Right hindlimb (tissue), 1 donor: ENCODE data around the gene FAT1.
"Not testable (repeated sequence)": the region's sequence is repeated elsewhere in the genome, so short reads cannot be mapped to it uniquely, and the experiment has no call there.

Experiments used
- DNase-seq: peaks from one replicate; pipeline ENCODE4 v3.0.0-alpha.2; 2018

FAT1 gene

DNA sequence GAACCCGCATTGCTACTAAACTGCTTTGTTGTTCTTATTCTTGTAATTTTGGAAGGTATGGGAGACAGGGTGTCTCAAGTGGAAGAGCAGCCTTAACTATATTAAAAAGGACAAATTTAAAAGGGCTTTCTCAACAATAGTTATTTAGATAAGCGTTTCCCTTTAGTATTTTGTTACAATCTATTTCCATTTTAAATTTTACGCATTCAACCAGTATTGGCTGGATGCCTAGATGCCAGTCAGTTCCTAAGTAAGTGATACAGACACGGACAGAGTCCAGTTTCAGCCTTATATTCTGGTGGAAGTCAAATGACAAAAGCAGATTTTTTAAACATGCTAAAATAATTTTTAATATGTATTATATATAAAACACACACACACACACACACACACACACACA is 28.3 kb downstream of the FAT1 start:
- DNase-seq: no peak

DNA sequence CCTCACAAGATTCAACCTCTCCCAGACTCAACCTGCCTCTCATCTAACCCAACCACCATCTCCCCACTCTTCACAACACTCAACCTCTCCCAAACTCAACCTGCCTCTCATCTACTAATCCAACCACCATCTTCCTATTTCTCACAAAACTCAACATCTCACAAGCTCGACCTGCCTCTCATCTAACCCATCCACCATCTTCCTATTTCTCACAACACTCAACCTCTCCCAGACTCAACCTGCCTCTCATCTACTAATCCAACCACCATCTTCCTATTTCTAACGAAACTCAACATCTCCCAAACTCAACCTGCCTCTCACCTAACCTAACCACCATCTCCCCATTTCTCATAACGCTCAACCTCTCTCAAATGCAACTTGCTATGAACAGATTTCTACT is 29.8 kb downstream of the FAT1 start:
- no peak for DNase-seq

DNA sequence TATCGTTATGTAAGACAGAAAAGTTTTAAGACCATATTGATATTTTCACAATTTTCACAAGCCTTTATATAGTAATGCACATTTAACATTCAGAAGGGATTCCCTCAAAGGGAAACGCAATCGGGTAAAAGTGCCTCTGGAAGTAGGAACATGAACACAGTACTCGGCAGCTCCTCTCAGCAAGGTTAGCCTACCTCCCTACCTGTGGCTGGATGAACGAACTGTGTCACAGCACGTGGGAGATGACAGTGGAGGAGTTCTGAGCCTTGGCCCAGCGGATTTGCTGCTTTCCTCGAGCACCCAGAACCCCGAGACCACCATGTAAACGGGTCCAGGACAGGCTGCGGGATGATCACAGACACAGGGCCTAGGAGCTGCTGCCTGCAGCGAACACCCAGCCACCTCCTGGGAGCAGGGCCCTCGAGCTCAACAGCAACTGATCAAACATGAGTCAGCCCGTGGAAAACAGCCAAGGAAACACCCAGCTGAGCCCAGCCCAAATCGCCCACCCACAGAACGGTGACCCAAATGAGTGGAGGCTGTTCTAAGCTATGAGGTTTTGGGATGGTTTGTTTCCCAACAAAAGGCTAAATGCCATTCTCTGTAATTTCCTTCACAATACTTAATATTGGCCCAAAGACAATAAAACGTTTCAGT is 30.4 kb downstream of the FAT1 start:
- DNase-seq: no peak

DNA sequence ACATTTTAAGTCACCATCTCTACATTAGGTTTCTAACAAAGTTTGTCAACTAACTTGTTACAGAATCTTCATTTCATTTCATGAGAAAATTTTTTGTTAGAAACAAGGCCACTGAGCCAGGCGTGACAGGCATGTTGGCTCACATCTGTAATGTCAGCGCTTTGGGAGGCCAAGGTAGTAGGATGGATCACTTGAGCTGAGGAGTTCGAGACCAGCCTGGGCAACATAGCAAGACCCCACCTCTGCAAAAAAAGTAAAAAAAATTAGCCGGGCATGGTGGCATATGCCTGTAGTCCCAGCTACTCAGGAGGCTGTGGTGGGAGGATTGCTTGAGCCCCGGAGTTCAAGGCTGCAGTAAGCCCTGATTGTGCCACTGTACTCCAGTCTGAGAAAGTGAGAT is 32.3 kb downstream of the FAT1 start:
- no peak for DNase-seq

DNA sequence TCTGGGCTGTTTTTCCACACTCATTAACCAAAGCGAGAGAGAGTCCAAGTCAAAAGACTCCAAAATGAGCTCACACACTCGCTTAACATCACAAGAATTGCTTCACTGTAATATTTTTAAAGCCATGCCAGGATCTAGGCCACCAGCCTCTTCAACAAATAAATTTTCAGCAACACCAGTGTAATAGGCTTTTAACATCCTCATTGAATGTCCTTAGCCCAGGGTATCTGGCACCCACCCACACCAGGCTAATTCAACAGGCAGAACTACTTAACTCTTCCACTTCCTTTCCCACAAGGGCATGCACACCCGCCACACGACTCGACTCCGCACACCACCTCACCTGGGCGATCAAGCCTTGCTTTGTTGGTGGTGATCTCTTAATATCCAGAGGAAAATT is 34.2 kb downstream of the FAT1 start:
- no peak for DNase-seq

DNA sequence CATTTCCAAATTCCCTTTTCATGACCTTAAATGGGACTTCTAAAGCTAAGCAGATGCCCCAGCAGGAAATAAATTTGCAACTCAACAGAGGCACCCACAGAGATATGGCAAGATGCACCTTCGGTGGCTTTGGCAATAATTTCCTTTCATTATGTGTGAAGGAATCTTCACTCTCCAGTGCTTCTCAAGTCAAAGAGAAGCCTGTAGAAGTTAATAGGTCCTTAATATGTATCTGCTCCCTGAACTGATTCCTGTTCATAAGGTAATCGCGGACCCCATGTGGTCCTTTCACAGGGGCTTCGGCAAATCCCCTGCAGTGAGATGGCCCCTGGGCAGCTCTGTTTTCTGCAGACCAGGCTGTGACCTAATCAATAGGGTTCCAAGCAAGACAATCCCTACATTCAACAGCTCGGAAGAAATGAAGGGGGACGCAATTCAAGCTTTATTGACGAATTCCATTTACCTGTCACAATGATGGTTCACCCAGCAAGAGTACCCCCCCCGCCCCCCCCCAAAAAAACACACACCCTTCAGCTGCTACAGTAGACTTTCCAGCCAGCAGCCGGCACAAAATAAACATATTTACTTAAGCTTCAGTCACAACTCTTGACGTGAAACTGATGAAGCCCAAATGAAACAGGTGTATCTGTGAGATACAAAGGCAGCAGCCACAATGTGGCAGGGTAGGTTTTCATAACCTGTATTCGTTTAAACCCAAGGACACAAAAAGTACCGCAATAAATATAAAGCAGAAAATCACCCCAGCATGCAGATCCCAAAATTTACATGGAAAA is 35.3 kb downstream of the FAT1 start:
- DNase-seq: no peak

DNA sequence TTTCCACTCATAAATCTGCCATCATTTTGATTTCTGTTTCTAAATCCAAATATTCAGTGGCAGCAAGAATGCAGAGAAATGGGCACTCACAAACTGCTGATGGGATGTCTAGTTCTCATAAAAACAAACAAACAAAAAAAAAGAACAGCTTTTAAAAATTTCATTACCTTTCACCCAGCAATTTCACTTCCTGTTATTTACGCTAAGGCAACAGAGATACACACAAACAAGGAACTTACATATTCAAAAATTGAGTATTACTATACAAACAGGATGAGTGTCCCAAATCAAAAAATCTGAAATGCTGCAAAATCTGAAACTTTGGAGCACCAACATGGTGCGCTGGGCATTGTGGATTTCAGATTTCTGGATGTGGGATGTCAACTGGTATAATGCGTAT is 36.4 kb downstream of the FAT1 start:
- no peak for DNase-seq

DNA sequence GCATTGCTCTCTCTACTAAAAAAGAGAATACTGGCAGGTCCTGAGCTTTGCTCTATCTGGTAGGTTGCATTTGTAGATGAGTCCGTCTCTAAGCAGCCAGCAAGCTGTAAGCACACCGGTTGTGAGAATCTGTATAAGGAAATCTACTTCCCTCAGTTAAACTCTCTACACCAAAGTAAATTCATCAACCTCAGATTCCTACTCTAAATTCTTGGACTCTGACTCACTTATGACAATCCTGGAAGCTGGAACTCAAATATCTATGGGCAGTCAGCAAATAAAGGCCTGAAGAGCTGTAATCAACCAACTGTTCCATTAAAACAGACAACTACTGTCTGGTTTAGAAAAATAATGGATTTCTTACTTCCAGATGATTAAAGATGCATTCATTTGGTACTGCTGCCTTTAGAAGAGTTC is 37.9 kb downstream of the FAT1 start:
- DNase-seq: no peak

DNA sequence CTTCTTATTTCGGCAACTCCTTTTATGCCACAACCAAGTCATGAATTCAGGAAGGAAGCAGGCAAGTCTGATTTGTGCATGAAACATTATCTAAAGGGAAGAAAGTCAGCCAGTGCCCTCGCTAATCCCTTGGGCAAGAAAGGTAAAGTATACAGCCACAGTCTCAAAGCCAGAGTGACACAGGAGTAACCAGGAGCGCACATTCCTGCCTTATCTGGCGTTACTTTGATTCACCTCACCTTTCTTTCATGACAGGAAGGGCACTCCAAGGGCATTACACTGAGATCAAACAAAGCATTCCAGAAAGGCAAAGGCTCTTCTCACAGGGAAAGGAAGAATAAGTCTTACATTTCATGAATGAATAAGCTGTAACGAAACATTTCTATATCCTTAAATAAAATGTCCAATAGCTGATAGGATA is 38.8 kb downstream of the FAT1 start:
- no peak for DNase-seq

DNA sequence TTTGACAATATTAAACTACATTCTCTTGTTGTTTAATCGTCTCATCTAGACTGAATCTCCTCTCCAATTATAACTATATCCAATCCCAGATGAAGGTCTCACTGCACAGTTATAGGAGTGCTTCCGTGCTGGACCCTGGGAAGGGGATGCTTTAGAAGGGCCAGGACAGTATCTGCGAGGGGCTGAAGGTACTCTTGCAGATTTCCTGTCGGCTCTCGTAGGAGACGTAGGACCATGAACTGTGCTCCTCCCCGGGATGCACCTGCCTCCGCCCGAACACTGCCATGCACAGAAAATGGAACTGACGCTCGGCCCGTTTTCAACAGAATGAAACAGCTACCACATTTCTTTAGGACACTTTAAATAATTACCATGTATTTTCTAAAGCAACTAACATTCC is 39.4 kb downstream of the FAT1 start:
- no peak for DNase-seq

DNA sequence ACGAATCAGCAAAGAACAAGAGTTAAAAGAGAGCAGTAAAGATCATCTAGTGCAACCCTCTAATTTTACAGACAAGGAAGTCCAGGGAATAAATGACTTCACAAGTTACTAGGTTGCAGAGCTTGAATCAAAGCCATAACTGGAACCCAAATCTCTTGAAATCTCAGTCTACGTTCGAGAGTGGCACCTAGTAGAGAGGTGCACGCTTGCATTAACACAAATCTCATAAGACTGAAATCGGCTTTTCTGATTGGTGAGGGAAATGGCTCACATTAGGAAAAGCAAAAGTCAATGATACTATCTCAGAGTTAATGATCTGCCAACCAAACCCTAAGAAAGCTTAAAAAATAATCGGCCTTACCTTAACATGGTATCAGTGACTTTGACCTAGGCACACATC is 43.0 kb downstream of the FAT1 start:
- DNase-seq: no peak

DNA sequence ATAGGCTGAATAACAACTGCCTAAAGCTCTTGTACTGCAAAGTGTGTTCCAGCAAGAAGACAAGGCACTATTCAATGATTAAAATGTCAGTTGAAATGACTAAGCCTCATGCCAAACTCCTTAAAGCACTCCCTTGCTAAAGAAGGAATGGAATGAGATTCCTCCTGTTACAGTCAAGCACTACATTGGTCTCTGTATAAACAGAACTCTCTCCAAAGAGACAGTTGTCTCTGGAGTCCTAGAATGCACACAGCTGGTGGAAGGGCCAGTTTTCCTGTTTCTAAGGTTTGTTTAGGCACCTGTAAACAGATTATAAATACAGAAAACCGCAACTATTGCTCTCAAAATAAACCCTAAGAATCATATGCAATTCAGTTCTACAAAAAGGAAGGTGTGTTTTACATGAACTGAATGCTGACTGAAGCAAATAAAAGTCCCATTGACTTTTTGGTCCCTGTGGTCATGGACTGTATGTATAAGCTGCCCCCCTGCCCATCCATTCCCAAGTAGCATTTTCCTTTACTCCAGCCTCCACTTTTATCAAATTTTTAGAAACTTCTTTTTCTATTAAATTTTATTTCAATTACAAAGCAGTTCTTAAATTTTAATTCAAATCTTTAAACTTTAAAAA is 47.0 kb downstream of the FAT1 start:
- DNase-seq: no peak

DNA sequence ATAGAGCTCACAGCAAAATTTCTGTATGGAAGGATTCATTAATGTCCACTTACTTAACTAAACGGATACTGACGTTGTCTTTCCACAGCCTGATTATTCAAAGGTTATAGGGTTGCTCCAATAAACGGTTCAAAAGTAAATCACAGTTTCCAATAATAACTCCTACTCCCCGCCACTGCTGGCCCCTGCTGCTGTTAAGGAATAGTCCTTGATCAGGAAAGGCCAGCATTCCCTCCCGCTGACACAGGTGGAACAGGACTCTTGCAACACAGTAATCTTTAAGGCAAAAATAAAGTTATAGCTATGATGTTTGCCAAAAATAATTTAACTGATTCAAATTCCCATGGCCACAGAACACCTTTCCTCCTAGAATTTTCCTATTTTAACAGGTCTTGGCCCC is 53.9 kb downstream of the FAT1 start:
- no peak for DNase-seq

DNA sequence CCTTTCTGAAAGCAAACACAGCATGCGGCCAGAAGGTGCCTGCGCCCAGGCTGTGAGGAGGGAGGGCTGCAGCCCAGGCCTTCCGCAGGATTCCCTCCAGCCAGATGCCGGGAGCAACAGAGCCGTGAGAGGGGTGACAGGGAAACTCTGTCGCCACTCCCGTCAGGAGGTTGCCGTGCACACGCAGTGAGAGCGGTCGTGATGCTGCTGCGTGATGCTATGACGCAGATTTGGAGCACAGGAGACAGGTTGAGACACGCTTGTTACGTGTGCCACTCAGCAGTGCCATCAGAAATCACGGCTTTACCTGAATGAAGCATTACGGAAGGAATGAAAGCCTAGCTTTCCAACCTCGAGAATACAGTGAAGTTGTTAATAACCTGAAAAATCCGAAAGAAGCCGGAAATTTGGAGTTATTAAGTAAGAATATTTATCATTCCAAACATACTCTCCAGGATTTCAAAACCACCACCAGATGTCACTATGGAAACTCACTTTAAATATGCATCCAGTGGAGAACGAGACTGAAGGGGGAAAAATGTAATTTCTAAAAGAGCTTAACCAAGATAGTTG is 54.4 kb downstream of the FAT1 start:
- no peak for DNase-seq

DNA sequence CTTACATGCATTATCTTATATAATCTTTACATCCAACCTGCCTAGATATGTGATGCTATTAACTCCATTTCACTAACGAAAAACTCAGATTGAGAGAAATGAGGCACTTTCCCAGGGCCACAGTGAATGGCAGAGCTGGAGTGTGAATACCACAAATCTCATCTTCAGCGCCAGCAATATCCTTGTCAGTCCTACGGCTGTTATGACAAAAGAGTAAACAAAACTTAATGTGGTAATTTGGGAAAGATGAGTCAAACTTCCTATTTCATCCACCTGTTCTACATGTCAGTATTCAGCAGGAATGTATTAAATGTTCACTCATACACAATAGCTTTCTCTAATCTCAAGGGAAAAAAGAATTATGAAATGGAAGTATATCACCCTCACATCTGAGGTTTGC is 56.9 kb downstream of the FAT1 start:
- no peak for DNase-seq

DNA sequence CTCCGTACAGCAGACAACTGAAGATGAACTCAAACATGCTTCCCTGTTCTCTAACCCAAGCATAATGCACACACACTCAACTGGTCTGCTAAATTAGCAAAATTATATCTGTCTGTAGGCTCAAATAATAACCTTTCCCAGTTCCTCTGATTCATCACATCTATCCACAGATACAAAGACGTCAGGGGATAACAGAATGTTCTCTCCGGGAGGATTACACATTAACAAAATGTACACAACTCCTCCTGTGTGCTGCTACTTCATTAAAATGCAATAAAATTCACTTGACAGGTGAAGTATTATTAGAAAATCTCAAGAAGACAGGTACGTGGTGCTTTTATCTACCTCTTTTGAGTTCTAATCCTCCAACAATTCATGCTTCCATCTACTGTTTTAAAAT is 57.4 kb downstream of the FAT1 start:
- DNase-seq: no peak

DNA sequence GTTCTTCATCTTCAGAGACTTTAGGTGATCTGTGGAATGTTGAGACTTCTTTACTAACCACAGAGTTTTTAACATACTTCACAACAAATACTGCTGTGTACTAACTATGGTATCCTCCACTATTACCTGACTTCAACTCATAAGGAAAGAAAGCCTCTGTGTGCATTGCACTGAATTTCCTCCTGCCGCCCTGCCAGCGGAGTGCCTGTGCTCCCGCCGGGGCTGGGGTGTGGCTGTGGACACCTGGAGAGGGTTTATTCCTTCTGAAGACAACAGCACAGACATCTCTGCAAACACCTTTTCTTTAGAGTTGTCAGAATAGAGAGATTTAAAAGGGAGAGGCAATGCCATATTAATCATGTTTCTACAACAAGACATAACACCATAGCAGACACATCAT is 63.3 kb downstream of the FAT1 start:
- DNase-seq: no peak

DNA sequence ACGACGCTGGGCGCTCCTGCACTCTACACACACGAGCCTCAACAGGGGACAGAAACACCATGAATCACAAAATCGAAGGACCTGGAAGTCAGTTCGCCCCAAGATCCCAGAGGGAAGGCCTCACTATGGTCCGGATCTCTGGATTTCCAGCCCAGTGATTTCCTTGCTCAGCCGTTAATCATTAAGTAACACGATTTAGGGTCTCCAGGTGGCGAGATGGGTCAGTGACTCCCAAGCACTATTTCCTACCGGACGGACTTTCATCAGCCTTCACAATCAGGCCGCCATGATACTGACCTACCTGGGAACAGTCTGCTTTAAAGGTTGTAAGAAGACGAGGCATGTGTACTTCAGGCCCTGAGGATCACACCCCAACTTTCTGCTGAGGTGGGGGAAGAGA is 63.7 kb downstream of the FAT1 start:
- no peak for DNase-seq

DNA sequence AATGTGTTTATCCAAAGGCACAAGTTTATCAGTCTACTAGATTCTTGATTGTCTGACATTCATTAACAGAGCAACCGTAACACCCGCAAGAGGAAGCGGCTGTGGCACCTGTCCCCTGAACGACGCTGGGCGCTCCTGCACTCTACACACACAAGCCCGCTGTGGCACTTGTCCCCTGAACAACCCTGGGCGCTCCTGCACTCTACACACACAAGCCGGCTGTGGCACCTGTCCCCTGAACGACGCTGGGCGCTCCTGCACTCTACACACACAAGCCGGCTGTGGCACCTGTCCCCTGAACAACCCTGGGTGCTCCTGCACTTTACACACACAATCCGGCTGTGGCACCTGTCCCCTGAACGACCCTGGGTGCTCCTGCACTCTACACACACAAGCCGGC is 64.2 kb downstream of the FAT1 start:
- DNase-seq: not testable (repeated sequence)

DNA sequence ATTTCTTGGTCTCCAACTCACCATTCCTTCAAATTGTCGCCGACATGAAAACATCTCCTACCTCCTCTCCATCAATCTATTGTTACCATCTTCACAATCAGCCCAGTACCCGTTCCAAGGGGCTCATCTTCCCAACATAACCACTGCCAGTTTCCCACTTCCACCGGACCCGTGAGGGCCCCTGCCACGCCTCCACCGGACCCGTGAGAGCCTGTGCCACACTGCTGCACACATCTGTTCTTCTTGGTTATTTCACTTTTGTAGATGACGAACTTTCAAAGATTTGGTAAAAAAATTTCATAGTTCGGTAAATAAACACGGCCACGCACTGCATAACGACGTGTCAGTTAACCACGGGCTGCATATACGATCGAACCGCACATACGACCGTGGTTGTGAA is 65.0 kb downstream of the FAT1 start:
- no peak for DNase-seq

DNA sequence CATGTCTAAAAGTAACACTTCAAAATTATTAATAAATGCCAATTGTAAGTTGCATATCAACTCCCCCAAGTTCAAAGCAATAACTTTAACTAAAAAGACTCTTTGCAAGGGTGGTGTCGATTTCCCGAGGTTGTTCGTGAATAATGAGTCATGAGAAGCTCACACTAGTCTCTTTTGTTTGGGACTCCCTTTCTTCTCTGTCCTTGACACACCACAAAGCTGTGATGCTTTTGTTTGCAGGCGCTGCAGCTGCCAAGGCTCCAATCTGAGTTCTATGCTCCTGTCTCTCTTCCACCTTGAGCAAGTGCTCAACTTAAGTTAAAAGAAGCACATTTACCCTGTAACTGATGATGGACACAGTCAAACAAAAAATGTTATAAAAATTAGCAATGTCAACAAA is 65.9 kb downstream of the FAT1 start:
- DNase-seq: no peak

DNA sequence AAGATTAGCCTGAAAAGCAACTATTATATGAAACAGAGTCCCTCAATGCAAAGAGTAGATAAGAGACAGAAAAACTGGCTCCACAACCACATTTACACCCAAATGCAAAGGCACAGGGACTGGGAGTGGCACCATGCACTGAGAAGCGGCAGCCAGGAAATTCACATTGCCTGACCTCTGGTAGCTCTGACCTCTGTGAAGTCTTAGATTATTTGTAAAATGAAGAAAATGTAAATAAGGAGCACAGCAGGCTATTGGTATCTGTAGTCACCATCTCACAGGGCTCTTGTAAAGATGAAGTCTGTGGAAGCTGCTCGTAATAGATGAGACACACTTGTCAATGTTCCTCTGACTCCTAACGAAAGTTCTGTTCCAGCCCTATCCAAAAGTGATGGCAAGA is 69.7 kb downstream of the FAT1 start:
- no peak for DNase-seq

DNA sequence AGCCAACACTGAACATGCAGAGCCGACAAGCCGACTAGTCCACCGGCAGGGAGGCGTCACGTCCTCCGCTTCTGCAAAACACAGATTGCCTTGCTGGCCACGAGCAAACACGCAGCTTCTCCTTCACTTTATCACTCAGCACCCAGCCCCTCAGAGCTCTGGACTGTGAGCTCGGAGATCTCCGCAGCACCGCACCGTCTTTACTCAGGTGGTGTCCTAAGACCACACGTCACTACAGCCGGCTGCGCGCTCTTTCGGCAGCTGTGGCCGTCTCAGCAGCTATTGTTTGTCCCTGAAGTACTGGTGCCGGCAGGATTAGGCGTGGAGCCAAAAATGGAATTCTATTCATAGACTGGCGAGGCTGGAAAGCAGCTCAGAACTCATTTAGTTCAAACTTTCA is 72.0 kb downstream of the FAT1 start:
- peak; percentile 79 for DNase-seq

DNA sequence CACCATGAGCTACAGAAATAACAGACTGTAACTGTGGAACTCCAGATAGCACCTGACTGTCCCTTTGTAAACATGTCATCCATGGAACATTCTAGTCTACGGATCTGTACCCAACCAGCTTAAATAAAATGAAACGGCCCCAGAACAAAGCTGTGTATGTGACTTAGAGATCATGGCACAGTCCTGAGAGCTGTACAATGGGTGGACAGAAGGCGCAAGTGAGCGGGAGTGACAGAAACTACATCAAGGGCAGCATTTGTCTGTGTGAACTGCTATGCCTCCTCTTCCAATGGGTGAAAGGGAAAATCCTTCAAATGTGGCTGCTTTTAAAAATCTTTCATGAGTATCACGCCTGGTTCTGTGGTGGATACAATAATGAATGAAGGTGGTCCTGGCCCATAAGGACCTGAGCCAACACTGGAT is 72.5 kb downstream of the FAT1 start:
- DNase-seq: no peak
